ENCODE data around the gene ARL4C. TPM values are rescaled to one million over a fixed set of nuclear protein-coding genes. Genes with fewer than 3 reads are reported as not detected.

ARL4C gene
- total and polyA plus RNA-seq, 5 donors, result 1.2 to 5.8 (median 3.5) TPM

GRCh38 chr2:234526711-234527110, 29.8 kb upstream of the ARL4C start:
- Histone ChIP-seq H3K4me1 (ENCODE audit: control insufficient read depth, insufficient read depth, low read length) (no peaks in the 10 kb centered on the region), H3K9me3 (ENCODE audit: control insufficient read depth, low read length) (no peaks in the 10 kb centered on the region), H3K27me3 (ENCODE audit: control insufficient read depth, insufficient read depth) (no peaks in the 10 kb centered on the region), H3K4me3 (ENCODE audit: low read length) (no peak overlapping the region), H3K27ac (ENCODE audit: low read length) (no peak overlapping the region)
- intact Hi-C loops (cut with DNase I), result no loop called here
- ATAC-seq (no peak), DNase-seq (no peak)
- 86% methylated on average over 3 of the region's 3 CpGs for WGBS

DNA sequence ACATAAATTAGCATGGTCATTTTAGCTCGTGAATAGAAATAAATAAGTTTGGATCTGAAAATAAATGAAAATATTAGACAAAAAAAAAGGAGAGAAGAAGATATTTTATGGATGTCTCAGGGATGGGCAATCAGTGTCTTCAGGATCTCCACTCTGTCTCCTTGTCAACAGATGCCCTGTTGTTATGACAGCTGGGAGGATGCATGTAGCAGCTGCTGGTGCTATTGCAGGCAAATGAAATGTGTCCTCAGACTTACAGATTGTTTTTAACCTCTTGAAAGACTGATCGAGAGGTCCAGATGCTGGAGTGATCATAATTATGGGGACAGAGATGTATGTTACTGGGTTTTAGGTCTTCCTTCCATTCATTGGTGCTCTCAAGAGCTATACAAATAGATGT, 24.7 kb upstream of the ARL4C start:
- H3K27me3 ChIP-seq (ENCODE audit: control insufficient read depth, insufficient read depth), result no peaks in the 10 kb centered on the region
- no peak for ATAC-seq
- H3K4me3 ChIP-seq (ENCODE audit: low read length), result no peak overlapping the region
- intact Hi-C loops (cut with DNase I), result no loop called here
- no peak for DNase-seq
- H3K27ac ChIP-seq (ENCODE audit: low read length), result no peak overlapping the region
- 68% methylated on average over 2 of the region's 2 CpGs for WGBS
- no peaks in the 10 kb centered on the region for H3K4me1 ChIP-seq (ENCODE audit: control insufficient read depth, insufficient read depth, low read length)
- H3K9me3 ChIP-seq (ENCODE audit: control insufficient read depth, low read length), result no peaks in the 10 kb centered on the region

- Histone ChIP-seq H3K9me3 (ENCODE audit: control insufficient read depth, low read length) (no peaks in the 10 kb centered on the region), H3K4me1 (ENCODE audit: control insufficient read depth, insufficient read depth, low read length) (no peaks in the 10 kb centered on the region), H3K27me3 (ENCODE audit: control insufficient read depth, insufficient read depth) (no peaks in the 10 kb centered on the region), H3K27ac (ENCODE audit: low read length) (no peak overlapping the region), H3K4me3 (ENCODE audit: low read length) (no peak overlapping the region)
- ATAC-seq, result no peak
- DNase-seq, result no peak
- intact Hi-C loops (cut with DNase I), result no loop called here
- WGBS, result 81% methylated on average over 5 of the region's 5 CpGs
Measured at GRCh38 chr2:234518986-234519642, 22.2 kb upstream of the ARL4C start.

- DNase-seq (no peak), ATAC-seq (no peak)
- Histone ChIP-seq H3K4me3 (ENCODE audit: low read length) (no peak overlapping the region), H3K27ac (ENCODE audit: low read length) (no peak overlapping the region), H3K9me3 (ENCODE audit: control insufficient read depth, low read length) (no peaks in the 10 kb centered on the region), H3K4me1 (ENCODE audit: control insufficient read depth, insufficient read depth, low read length) (no peaks in the 10 kb centered on the region), H3K27me3 (ENCODE audit: control insufficient read depth, insufficient read depth) (no peaks in the 10 kb centered on the region)
- 81% methylated on average over 8 of the region's 8 CpGs for WGBS
- intact Hi-C loops (cut with DNase I), result no loop called here
Measured at GRCh38 chr2:234517971-234518370, 21.1 kb upstream of the ARL4C start.

- Histone ChIP-seq H3K27me3 (ENCODE audit: control insufficient read depth, insufficient read depth) (no peaks in the 10 kb centered on the region), H3K27ac (ENCODE audit: low read length) (no peak overlapping the region), H3K9me3 (ENCODE audit: control insufficient read depth, low read length) (no peaks in the 10 kb centered on the region), H3K4me1 (ENCODE audit: control insufficient read depth, insufficient read depth, low read length) (no peaks in the 10 kb centered on the region), H3K4me3 (ENCODE audit: low read length) (no peak overlapping the region)
- DNase-seq (no peak), ATAC-seq (peak in 1 of 2 donors; percentile 25)
- intact Hi-C loops (cut with DNase I), result no loop called here
- WGBS, result 71% methylated on average over 16 of the region's 16 CpGs
Measured at GRCh38 chr2:234514873-234515638, 18.2 kb upstream of the ARL4C start.

DNA sequence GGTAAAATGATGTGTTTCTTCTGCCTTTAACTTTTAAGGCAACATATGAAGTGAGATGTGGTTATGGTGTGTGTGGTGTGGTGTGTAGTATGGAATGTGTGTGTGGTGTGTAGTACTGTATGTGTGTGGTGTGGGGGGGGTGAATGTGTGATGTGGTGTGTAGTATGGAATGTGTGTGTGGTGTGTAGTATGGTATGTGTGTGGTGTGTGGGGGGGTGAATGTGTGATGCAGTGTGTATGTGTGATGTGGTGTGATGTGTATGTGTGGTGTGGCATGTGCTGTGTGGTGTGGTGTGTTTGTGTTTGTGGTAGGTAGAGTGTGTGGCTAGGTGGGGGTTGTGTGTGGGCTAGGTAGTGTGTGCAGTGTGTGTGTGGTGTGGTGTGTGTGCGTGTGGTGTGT, 17.2 kb upstream of the ARL4C start:
- H3K27ac ChIP-seq (ENCODE audit: low read length), result no peak overlapping the region
- H3K4me1 ChIP-seq (ENCODE audit: control insufficient read depth, insufficient read depth, low read length), result no peaks in the 10 kb centered on the region
- ATAC-seq, result no peak
- H3K27me3 ChIP-seq (ENCODE audit: control insufficient read depth, insufficient read depth), result no peaks in the 10 kb centered on the region
- DNase-seq, result no peak
- WGBS, result 94% methylated on average over 1 of the region's 1 CpG
- no peak overlapping the region for H3K4me3 ChIP-seq (ENCODE audit: low read length)
- no peaks in the 10 kb centered on the region for H3K9me3 ChIP-seq (ENCODE audit: control insufficient read depth, low read length)
- intact Hi-C loops (cut with DNase I), result no loop called here

DNA sequence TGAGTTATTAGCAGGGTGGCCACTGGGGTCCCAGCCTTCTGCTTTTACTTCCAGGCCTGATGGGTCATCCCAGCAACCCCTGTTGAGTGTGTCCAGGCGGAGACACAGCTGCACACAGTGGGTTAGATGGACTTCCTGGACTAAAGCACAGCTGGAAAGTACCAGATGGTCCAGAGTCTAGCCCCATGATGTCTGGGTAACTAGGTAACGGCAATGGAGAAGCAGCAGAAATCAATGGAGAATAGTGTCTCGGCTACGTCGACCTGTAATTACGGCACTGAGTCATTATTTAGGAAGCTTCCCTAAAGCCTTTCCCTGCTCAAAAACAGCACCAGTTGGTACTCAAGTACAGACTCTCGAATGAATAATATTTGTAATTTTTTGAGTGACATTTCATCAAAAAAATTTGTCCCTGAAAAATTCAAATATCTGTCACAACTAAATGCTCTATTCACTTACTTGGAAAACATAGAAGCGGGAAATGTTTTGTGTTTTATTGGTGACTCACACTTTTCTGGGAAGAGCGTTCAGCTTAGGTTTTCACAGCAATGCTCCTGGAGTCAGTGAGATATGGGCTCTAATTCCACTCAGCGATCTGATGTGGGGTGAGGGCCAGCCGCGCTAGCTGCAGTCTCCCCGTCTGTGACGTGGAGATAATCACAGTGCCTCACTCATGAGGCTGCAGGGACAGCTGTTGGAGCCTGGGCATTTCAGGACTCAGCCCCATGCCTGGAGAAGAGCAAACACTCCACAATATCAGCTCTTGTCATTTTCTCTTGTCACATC, 16.2 kb upstream of the ARL4C start:
- ATAC-seq, result no peak
- Histone ChIP-seq H3K4me3 (ENCODE audit: low read length) (no peak overlapping the region), H3K9me3 (ENCODE audit: control insufficient read depth, low read length) (no peaks in the 10 kb centered on the region), H3K27me3 (ENCODE audit: control insufficient read depth, insufficient read depth) (no peaks in the 10 kb centered on the region), H3K27ac (ENCODE audit: low read length) (no peak overlapping the region), H3K4me1 (ENCODE audit: control insufficient read depth, insufficient read depth, low read length) (no peaks in the 10 kb centered on the region)
- intact Hi-C loops (cut with DNase I), result no loop called here
- DNase-seq, result no peak
- WGBS, result 62% methylated on average over 14 of the region's 14 CpGs

DNA sequence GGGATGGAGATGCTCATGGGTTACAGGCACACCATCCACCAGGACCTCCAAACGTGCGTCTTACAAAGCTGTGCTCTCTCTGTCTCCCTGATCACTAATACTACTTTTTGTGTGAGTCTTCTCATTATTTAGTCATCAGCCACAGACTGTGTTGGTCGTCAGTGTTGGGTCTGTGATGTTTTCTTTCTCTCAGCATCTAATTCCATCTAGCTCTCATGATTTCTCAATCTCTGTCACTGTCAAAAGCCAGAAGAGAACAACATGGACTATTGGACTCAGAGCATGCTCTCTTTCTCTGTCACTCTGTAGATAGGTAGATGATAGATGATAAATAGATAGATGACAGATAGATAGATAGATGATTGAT, 6.0 kb upstream of the ARL4C start:
- Histone ChIP-seq H3K27me3 (ENCODE audit: control insufficient read depth, insufficient read depth) (no peaks in the 10 kb centered on the region), H3K4me3 (ENCODE audit: low read length) (no peak overlapping the region), H3K27ac (ENCODE audit: low read length) (no peak overlapping the region), H3K9me3 (ENCODE audit: control insufficient read depth, low read length) (no peaks in the 10 kb centered on the region), H3K4me1 (ENCODE audit: control insufficient read depth, insufficient read depth, low read length) (no peaks in the 10 kb centered on the region)
- WGBS, result 57% methylated on average over 3 of the region's 3 CpGs
- DNase-seq (no peak), ATAC-seq (no peak)
- intact Hi-C loops (cut with DNase I), result loop anchor here in 2 of 4 donors (5.0 kb wide), 1 partner anchor 366 kb away; no protein-coding TSS in a partner anchor

DNA sequence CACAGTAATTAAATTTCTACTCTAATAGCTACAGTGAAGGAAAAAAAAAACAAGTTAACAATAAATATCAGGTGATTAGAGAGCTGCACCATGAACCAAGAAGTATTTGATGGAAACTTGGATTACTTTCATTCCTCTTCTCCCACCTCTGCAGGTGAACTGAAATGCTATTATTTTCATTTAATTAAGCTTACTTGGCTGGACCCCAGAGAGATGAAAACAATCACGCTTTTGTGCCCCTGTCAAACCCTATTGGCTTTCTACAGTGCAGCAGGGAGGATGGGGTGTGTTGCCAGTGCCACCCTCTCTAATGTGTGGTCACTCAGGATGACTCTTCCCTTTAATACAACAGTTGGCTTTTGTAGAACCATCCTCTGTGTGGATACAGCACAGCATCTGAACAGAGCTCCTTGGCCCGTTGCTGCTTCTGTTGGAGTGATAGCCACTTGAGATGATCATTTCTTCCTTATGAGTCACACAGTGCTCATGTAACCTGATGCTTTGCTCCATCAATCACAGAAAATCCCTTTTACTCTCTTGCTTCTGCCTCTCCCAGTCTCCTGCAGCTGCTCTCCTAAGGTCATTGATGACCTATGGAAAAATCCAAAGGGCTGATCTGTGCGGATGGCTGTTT, 5.5 kb upstream of the ARL4C start:
- Histone ChIP-seq H3K27ac (ENCODE audit: low read length) (no peak overlapping the region), H3K27me3 (ENCODE audit: control insufficient read depth, insufficient read depth) (no peaks in the 10 kb centered on the region), H3K9me3 (ENCODE audit: control insufficient read depth, low read length) (no peaks in the 10 kb centered on the region), H3K4me1 (ENCODE audit: control insufficient read depth, insufficient read depth, low read length) (no peaks in the 10 kb centered on the region), H3K4me3 (ENCODE audit: low read length) (no peak overlapping the region)
- intact Hi-C loops (cut with DNase I), result loop anchor here in 2 of 4 donors (5.0 kb wide), 1 partner anchor 365 kb away; no protein-coding TSS in a partner anchor
- ATAC-seq (no peak), DNase-seq (no peak)
- WGBS, result 51% methylated on average over 3 of the region's 3 CpGs

DNA sequence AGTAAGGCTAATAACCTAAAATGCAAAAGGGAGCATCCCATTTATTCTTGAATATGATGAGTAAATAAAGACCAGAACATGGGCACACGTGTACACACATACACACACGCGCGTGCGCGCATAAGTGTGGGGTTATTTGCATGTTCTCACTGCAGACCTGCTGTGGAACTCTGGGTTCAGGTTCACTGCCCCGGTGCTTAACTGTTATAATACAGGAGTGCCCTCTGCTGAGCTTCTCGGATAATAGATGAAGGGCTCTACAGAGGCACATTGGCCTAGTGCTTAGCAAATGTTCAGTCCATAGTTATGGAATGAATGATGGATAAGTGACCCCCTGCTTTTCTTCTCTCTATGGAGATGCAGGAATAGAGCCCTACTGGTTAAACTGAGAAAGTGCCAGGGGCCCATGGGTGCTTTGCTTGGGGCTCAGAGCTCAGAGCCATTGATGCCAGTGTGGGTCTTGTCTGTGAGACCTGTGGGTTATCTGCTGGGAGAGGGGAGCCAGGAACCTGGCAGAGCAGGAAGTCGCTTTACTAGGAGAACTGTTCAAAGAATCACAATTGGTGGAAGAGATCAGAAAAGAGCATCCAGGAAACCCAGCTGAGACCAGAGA, 3.6 kb upstream of the ARL4C start:
- peak; percentile 50 to 58 for ATAC-seq
- peak in 2 of 3 donors; percentile 32 to 69 for DNase-seq
- H3K4me3 ChIP-seq (ENCODE audit: low read length), result no peak overlapping the region
- H3K4me1 ChIP-seq (ENCODE audit: control insufficient read depth, insufficient read depth, low read length), result peaks cover 6% of the 10 kb centered on the region
- intact Hi-C loops (cut with DNase I), result loop anchor here (2.0 to 5.0 kb wide), 3 partner anchors 363 to 366 kb away; no protein-coding TSS in a partner anchor
- WGBS, result 43% methylated on average over 9 of the region's 9 CpGs
- H3K27ac ChIP-seq (ENCODE audit: low read length), result no peak overlapping the region
- H3K9me3 ChIP-seq (ENCODE audit: control insufficient read depth, low read length), result no peaks in the 10 kb centered on the region
- no peaks in the 10 kb centered on the region for H3K27me3 ChIP-seq (ENCODE audit: control insufficient read depth, insufficient read depth)
